Mesothelial cell of epicardium (in vitro differentiated cells): ENCODE measurements around the gene EPB41L4A. TPM values are rescaled to one million over a fixed set of nuclear protein-coding genes. Genes with fewer than 3 reads are reported as not detected.
A peak's percentile ranks its signal among the peaks of the same experiment; 100 is the strongest.

ENCODE experiments used
- DNase-seq, 2 experiments: peaks; one replicate each; pipeline ENCODE4 v3.0.0; 2021; ENCODE audit warnings: low spot score in 2 of 2; ENCODE audit not compliant: unreplicated experiment in 2 of 2
- H3K27ac Mint-ChIP-seq: 2 replicates; pipeline ENCODE4 v1.8.0; 2021; ENCODE audit warnings: mixed read lengths
- H3K27me3 Mint-ChIP-seq: 2 replicates; pipeline ENCODE4 v1.8.0; 2021; ENCODE audit warnings: low read depth, mixed read lengths
- H3K36me3 Mint-ChIP-seq: 2 replicates; pipeline ENCODE4 v1.8.0; 2021; ENCODE audit warnings: mixed read lengths
- H3K4me1 Mint-ChIP-seq: 2 replicates; pipeline ENCODE4 v1.8.0; 2021; ENCODE audit warnings: mixed read lengths
- H3K4me3 Mint-ChIP-seq: 2 replicates; pipeline ENCODE4 v1.8.0; 2021; ENCODE audit warnings: mild to moderate bottlenecking, moderate library complexity, mixed read lengths
- H3K9me3 Mint-ChIP-seq: 2 replicates; pipeline ENCODE4 v1.8.0; 2021; ENCODE audit warnings: mixed read lengths
- CTCF ChIP-seq: fragments of 200-600 bp; sonication (generic); IDR thresholded peaks from one replicate; pipeline ENCODE4 v1.5.0; 2021; ENCODE audit warnings: antibody characterized with exemption; ENCODE audit not compliant: unreplicated experiment
- total RNA-seq: library from RNA; stranded (reverse); gene quantifications from 3 replicates; pipeline ENCODE4 v1.2.1, GENCODE V29; 2021

Gene EPB41L4A
- total RNA-seq, 1 donor from 2014 or later: 39.3 TPM

GRCh38 chr5:112417931-112418658 is 982 bp downstream of the EPB41L4A start:
- DNase-seq: peak in 1 of 2 experiments; percentile 38
- no peak for TF ChIP-seq CTCF
- Mint-ChIP-seq H3K4me3 (peak overlapping the region; percentile 73), H3K27me3 (peaks cover 14% of the 10 kb centered on the region), H3K36me3 (no peaks in the 10 kb centered on the region), H3K27ac (peak overlapping the region; percentile 78), H3K4me1 (peaks cover 19% of the 10 kb centered on the region), H3K9me3 (no peaks in the 10 kb centered on the region)

GRCh38 chr5:112415552-112415951 is 3.5 kb downstream of the EPB41L4A start:
- Mint-ChIP-seq H3K9me3 (no peaks in the 10 kb centered on the region), H3K4me1 (peaks cover 27% of the 10 kb centered on the region), H3K4me3 (no peak overlapping the region), H3K27ac (no peak overlapping the region), H3K27me3 (peaks cover 2% of the 10 kb centered on the region), H3K36me3 (peaks cover 12% of the 10 kb centered on the region)
- no peak for DNase-seq
- TF ChIP-seq CTCF: no peak

GRCh38 chr5:112413611-112414010 is 5.5 kb downstream of the EPB41L4A start:
- no peak for TF ChIP-seq CTCF
- H3K36me3 Mint-ChIP-seq: peaks cover 15% of the 10 kb centered on the region
- H3K4me3 Mint-ChIP-seq: no peak overlapping the region
- no peaks in the 10 kb centered on the region for H3K9me3 Mint-ChIP-seq
- no peaks in the 10 kb centered on the region for H3K27me3 Mint-ChIP-seq
- no peak overlapping the region for H3K27ac Mint-ChIP-seq
- DNase-seq: no peak
- peaks cover 26% of the 10 kb centered on the region for H3K4me1 Mint-ChIP-seq

GRCh38 chr5:112412346-112412745 is 6.7 kb downstream of the EPB41L4A start:
- Mint-ChIP-seq H3K27ac (peak overlapping the region; percentile 14), H3K9me3 (no peaks in the 10 kb centered on the region), H3K27me3 (no peaks in the 10 kb centered on the region), H3K4me3 (no peak overlapping the region), H3K36me3 (peaks cover 15% of the 10 kb centered on the region), H3K4me1 (peaks cover 24% of the 10 kb centered on the region)
- TF ChIP-seq CTCF: no peak
- no peak for DNase-seq

- H3K36me3 Mint-ChIP-seq: peaks cover 15% of the 10 kb centered on the region
- peaks cover 25% of the 10 kb centered on the region for H3K4me1 Mint-ChIP-seq
- peak overlapping the region; percentile 14 for H3K27ac Mint-ChIP-seq
- no peaks in the 10 kb centered on the region for H3K9me3 Mint-ChIP-seq
- TF ChIP-seq CTCF: no peak
- no peak overlapping the region for H3K4me3 Mint-ChIP-seq
- no peak for DNase-seq
- no peaks in the 10 kb centered on the region for H3K27me3 Mint-ChIP-seq
These were observed 7.2 kb downstream of the EPB41L4A start for GRCh38 chr5:112411903-112412302.
